Effector memory CD4-positive, alpha-beta T cell (primary cell): Measurements from ENCODE around the gene STK11IP.

ENCODE experiments used
- DNase-seq, 3 donors: peaks; one replicate each; pipeline ENCODE4 v3.0.0-alpha.2; 2020
- H3K27ac ChIP-seq: 2 replicates; pipeline ENCODE4 v1.7.0; 2013; ENCODE audit warnings: mild to moderate bottlenecking, low read length, moderate library complexity; ENCODE audit not compliant: insufficient read depth, poor library complexity, severe bottlenecking
- H3K27me3 ChIP-seq: replicated peaks from 2 replicates; pipeline ENCODE4 v1.7.0; 2013; ENCODE audit warnings: mild to moderate bottlenecking, low read length; ENCODE audit not compliant: insufficient read depth, control insufficient read depth, poor library complexity, severe bottlenecking
- H3K36me3 ChIP-seq: 2 replicates; pipeline ENCODE4 v1.7.0; 2013; ENCODE audit warnings: mild to moderate bottlenecking, low read length, moderate library complexity; ENCODE audit not compliant: control insufficient read depth, insufficient read depth
- H3K4me1 ChIP-seq: 2 replicates; pipeline ENCODE4 v1.7.0; 2013; ENCODE audit warnings: low read length, mild to moderate bottlenecking; ENCODE audit not compliant: control insufficient read depth, insufficient read depth, poor library complexity, severe bottlenecking
- H3K4me3 ChIP-seq: 2 replicates; pipeline ENCODE4 v1.7.0; 2013; ENCODE audit warnings: low read length, low read depth, mild to moderate bottlenecking; ENCODE audit not compliant: insufficient read depth, poor library complexity, severe bottlenecking
- H3K9me3 ChIP-seq: 2 replicates; pipeline ENCODE4 v1.7.0; 2013; ENCODE audit warnings: mild to moderate bottlenecking, low read length, moderate library complexity; ENCODE audit not compliant: control insufficient read depth

Gene STK11IP

DNA sequence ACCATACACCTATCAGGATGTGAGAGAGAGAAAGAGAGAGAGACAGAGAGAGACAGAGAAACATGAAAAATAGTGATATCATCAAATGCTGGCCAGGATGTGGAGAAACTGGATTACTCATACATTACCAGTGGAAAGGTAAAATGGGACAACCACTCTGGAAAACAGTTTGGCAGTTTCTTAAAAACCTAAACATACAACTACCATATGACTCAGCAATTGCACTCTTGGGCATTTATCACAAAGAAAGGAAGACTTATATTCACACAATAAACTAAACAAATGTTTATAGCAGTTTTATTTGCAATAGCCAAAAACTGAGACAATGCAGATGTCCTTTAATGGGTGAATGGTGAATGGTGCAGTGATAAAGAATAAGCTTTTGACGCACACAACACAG is 58.9 kb downstream of the STK11IP start:
- Histone ChIP-seq H3K27ac (no peak overlapping the region), H3K9me3 (no peaks in the 10 kb centered on the region), H3K4me3 (no peak overlapping the region), H3K36me3 (no peaks in the 10 kb centered on the region), H3K4me1 (no peaks in the 10 kb centered on the region), H3K27me3 (no peaks in the 10 kb centered on the region)
- DNase-seq = no peak

DNA sequence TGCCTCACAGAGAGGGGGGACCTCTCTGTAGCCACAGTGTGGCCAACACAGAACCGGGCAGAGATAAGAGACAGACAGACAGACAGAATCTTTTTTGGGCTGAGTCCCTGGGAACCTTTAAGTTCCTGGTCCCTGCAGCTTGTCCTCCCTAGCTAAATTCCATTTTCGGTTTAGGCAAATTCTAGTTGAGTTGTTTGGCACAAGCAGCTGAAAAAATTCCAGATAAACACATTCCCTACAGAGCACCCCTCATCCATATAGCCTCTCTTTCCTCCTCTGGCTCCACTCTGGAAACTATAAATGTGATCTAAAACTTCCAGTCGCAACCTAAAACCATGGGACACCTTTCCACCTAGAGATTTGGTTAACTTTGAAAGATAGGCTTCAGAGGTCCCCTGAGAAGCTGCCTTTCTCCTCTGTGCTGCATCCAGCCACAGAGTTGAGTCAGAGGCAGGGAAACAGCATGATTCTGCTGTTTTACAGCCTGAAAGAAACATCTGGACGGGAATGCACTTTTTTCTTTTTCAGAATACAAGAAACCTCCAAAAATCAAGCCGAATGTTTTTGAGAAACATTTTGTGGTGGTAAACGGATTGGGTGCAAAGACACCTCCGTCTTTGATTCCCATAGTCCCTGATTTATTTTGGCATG is 60.7 kb downstream of the STK11IP start:
- no peaks in the 10 kb centered on the region for H3K27me3 ChIP-seq
- no peaks in the 10 kb centered on the region for H3K4me1 ChIP-seq
- H3K27ac ChIP-seq = no peak overlapping the region
- H3K36me3 ChIP-seq = no peaks in the 10 kb centered on the region
- DNase-seq = no peak
- H3K9me3 ChIP-seq = no peaks in the 10 kb centered on the region
- H3K4me3 ChIP-seq = no peak overlapping the region

- H3K36me3 ChIP-seq = no peaks in the 10 kb centered on the region
- H3K4me3 ChIP-seq = no peak overlapping the region
- H3K4me1 ChIP-seq = no peaks in the 10 kb centered on the region
- H3K9me3 ChIP-seq = no peaks in the 10 kb centered on the region
- no peaks in the 10 kb centered on the region for H3K27me3 ChIP-seq
- H3K27ac ChIP-seq = no peak overlapping the region
- DNase-seq = no peak
Measured at GRCh38 chr2:219658874-219659273, 61.2 kb downstream of the STK11IP start.

GRCh38 chr2:219661197-219661954 is 63.7 kb downstream of the STK11IP start:
- no peak for DNase-seq
- Histone ChIP-seq H3K9me3 (no peaks in the 10 kb centered on the region), H3K27ac (no peak overlapping the region)

DNA sequence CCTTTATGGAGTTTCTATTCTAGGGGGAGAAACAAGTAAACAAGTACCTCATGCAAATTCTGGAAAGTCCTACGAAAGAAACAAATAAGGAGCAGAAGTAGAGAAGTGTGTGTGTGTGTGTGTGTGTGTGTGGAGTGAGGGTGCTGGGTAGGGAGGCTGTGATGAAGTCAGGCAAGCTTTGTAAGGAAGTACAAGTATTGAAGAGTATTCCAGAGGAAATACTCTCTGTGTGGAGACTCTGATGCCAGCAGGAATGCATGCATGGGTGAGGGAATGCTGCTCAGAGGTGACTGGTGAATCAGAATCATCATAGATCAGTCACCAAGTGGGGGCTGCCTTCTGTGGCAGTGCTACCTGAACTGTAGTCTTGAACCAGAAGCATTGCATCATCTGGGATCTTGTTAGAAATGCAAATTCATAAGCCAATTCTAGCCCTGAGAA is 64.3 kb downstream of the STK11IP start:
- no peak overlapping the region for H3K4me3 ChIP-seq
- no peaks in the 10 kb centered on the region for H3K9me3 ChIP-seq
- DNase-seq = no peak
- no peaks in the 10 kb centered on the region for H3K36me3 ChIP-seq
- no peaks in the 10 kb centered on the region for H3K27me3 ChIP-seq
- no peaks in the 10 kb centered on the region for H3K4me1 ChIP-seq
- no peak overlapping the region for H3K27ac ChIP-seq

More at GRCh38 chr2:219661197-219661954, 63.7 kb downstream of the STK11IP start:
- Histone ChIP-seq H3K4me1 (no peaks in the 10 kb centered on the region), H3K27me3 (no peaks in the 10 kb centered on the region), H3K36me3 (no peaks in the 10 kb centered on the region), H3K4me3 (no peak overlapping the region)

DNA sequence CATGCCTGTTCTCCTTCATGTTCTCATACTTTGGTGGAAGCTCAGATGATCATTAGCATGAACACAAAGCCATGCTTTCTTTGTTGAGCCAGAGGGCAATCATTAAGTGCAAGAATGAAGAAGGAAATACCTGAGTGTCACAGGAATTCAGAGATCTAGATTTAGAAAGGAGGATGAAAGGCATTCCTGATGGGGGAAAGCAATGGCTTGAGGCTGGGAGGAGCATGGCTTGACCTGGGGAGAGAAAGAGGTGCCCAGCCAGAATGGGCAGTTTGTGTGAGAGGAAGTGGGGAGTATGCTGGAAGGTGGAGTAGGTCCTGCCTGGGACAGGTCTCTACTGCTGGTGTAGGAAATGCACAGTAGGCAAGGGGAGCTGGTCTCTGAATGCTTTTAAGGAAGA is 64.9 kb downstream of the STK11IP start:
- Histone ChIP-seq H3K9me3 (no peaks in the 10 kb centered on the region), H3K36me3 (no peaks in the 10 kb centered on the region), H3K27ac (no peak overlapping the region), H3K4me3 (no peak overlapping the region), H3K4me1 (no peaks in the 10 kb centered on the region), H3K27me3 (no peaks in the 10 kb centered on the region)
- DNase-seq = no peak

DNA sequence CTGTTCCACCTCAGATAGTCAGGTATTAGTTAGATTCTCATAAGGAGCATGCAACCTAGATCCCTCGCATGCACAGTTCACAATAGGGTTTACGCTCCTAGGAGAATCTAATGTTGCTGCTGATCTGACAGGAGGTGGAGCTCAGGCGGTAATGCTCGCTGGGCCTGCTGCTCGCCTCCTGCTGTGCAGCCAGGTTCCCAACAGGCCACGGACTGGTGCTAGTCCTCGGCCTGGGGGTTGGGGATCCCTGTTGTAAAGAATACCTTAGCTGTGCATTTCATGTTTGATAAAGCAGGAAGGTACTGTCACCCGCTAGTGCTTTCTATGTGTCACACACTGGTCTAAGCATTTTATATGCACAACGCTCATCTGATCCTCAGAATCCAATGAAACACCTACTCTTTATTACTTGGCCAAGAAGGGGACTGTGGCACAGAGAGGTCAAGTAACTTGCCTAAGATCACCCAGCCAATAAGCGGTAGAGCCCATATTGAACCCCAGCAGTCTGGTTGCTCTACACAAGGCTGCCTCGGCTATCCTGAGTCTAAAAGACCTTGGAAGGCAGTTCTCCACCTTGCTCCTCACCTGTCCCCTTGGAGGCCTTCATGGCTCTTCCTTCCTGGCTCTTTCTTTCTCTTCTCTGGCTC is 65.6 kb downstream of the STK11IP start:
- no peaks in the 10 kb centered on the region for H3K36me3 ChIP-seq
- no peak for DNase-seq
- no peak overlapping the region for H3K4me3 ChIP-seq
- H3K4me1 ChIP-seq = no peaks in the 10 kb centered on the region
- H3K27me3 ChIP-seq = peaks cover 2% of the 10 kb centered on the region
- no peak overlapping the region for H3K27ac ChIP-seq
- no peaks in the 10 kb centered on the region for H3K9me3 ChIP-seq

GRCh38 chr2:219664041-219664440 is 66.4 kb downstream of the STK11IP start:
- no peaks in the 10 kb centered on the region for H3K9me3 ChIP-seq
- H3K27me3 ChIP-seq = peaks cover 4% of the 10 kb centered on the region
- no peaks in the 10 kb centered on the region for H3K36me3 ChIP-seq
- H3K27ac ChIP-seq = no peak overlapping the region
- H3K4me3 ChIP-seq = no peak overlapping the region
- DNase-seq = no peak
- H3K4me1 ChIP-seq = no peaks in the 10 kb centered on the region

GRCh38 chr2:219664944-219665343 is 67.3 kb downstream of the STK11IP start:
- H3K9me3 ChIP-seq = no peaks in the 10 kb centered on the region
- H3K4me3 ChIP-seq = no peak overlapping the region
- peaks cover 4% of the 10 kb centered on the region for H3K27me3 ChIP-seq
- DNase-seq = no peak
- no peaks in the 10 kb centered on the region for H3K4me1 ChIP-seq
- no peak overlapping the region for H3K27ac ChIP-seq
- H3K36me3 ChIP-seq = no peaks in the 10 kb centered on the region

DNA sequence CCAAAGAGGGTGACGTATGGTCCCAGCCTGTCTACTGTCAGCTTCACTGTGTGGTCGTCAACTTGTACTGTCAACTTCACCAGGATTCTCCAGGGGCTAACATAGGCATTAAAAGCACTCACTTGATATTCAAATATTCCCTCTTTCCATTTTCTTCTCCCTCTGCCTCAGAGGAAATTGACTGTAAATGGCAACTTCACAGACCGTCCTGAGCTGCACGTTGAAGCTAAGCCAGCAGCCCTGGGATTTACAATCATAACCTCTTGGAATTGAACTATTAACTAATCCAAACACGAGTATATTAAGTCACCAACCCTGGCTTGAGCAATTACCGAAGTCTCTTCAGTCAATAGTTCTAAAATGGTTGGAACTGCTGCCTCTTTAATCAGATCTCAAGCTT is 68.3 kb downstream of the STK11IP start:
- no peaks in the 10 kb centered on the region for H3K9me3 ChIP-seq
- H3K4me3 ChIP-seq = no peak overlapping the region
- H3K4me1 ChIP-seq = no peaks in the 10 kb centered on the region
- no peaks in the 10 kb centered on the region for H3K36me3 ChIP-seq
- DNase-seq = no peak
- H3K27ac ChIP-seq = no peak overlapping the region
- peaks cover 4% of the 10 kb centered on the region for H3K27me3 ChIP-seq
